IPS-11a (cell line): ENCODE results near the gene TMEM198.

ENCODE experiments used
- H3K4me3 ChIP-seq: one replicate; pipeline ENCODE4 v1.5.1; 2013; ENCODE audit warnings: low read depth, low read length, control low read depth

Gene TMEM198

GRCh38 chr2:219575566-219576504, 32.0 kb downstream of the TMEM198 start:
- no peak overlapping the region for H3K4me3 ChIP-seq

DNA sequence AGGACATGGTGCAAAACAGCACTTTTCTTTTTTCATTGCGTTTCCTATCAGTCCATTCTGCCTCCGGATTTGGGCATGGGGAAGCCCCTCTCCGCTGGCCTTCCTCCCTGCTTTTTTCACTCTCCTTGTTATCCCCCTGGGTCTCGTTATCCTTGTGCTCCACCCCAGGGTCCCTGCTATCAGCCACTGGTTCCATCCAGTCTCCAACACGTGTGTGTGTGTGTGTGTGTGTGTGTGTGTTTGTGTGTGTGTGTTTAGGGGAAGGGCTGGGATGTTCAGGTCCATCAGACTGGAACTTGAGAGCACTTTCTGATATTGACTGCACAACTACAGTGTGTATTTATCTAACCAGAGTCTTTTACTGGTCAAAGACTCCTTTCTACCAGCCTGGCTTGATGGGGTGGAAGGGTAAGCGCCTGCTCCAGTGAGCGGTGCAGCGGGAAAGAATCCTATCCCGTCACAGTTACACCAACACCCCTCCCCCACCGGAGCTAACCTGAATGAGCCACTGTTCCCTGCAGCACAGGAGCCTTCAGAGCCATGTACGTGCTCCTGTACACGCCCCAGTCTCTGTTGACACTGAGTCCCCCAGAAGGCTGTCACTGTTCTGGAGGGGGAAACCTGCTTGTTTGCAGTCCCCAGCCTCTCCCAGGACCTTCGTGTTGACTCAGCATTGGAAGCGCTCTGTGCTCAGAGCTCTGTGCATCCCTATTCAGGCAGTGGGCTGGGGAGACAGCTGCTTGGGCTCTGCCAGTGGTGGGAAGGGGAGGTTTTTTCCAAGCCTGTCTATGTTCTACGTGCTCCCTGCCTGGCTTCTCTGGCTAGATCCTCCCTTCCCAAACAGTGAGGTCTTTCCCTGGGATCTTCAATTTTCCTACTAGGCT, 32.9 kb downstream of the TMEM198 start:
- H3K4me3 ChIP-seq: no peak overlapping the region

DNA sequence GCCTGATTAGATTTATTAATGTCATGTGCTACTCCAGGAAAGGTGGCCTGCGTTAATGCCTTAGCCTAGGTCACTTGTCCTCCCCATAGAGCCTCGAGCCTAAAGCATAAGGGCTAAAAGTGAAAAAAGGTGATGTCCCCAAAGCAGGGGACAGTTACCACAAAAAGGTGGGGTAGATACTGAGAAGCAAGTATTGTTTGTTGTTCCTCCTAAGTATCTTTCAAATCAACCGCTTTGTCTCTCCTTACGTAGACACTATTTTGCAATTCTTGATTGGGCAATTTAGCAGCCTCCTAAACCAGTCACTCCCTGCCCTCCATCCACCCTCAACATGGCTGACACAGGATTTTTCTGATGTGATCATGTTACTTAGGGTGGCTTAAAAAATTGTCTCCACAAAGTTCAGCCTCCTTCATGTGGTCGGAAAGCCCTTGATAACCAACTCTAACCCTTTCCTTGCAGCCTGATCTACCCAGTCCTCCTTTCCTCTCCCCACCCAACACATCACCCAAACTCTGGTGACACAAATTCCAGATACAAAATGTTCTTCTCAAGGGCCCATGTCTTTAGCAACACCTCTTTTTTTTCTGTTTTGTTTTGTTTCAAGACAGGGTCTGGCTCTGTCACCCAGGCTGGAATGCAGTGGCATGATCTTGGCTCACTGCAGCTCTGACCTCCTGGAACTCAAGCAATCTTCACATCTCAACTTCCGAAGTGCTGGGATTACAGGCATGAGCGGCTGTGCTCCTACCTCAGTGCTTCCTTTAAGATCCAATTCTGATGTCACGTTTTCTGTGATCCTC, 35.2 kb downstream of the TMEM198 start:
- H3K4me3 ChIP-seq: no peak overlapping the region

DNA sequence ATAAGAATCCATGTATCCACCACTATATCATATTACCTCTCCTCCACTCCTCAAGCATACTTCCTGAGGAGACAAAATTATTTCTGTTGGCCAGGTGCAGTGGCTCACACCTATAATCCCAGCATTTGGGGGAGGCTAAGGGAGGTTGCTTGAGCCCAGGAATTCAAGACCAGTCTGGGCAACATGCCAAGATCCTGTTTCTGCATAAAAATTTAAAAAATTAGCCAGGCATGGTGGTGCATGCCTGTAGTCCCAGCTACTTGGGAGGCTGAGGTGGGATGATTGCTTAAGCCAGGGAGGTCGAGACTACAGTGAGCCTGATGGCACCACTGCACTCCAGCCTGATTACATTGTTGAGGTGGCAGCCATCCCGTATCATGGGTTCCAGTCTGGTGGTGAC, 37.5 kb downstream of the TMEM198 start:
- H3K4me3 ChIP-seq: no peak overlapping the region

DNA sequence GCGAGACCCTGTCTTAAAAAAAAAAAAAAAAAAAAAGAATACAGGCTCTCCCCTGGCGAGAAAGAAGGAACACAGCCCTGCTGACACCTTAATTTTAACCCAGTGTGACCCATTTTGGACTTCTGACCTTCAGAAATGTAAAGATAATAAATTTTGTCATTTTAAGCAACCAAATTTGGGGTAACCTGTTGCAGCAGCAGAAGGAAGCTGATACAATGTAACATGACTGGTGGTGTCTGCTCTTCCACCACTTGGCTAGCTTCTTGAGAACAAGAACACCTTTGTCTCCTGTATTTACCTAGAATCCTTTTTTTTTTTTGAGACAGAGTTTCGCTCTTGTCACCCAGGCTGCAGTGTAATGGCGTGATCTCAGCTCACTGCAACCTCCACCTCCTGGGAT, 47.3 kb downstream of the TMEM198 start:
- H3K4me3 ChIP-seq: no peak overlapping the region

DNA sequence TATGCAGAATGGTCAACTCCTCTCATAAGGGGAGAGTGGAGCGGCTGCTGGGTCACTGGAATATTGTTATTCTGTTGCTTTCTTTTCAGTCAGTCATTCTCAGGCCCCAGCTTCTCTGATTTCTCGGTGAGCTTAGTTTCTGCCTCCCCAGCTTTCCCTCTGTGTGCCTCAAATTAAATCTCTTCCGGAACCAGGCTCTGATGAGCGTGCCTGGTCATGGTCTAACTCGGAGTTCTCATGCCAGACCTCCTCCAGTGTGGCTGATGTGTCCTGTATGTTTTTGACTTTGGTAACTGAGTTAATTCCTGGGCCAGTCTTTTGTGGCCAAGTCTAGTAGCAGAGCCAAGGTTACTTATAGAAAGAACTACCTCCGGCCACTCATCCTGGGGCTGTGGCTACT, 48.9 kb downstream of the TMEM198 start:
- no peak overlapping the region for H3K4me3 ChIP-seq

DNA sequence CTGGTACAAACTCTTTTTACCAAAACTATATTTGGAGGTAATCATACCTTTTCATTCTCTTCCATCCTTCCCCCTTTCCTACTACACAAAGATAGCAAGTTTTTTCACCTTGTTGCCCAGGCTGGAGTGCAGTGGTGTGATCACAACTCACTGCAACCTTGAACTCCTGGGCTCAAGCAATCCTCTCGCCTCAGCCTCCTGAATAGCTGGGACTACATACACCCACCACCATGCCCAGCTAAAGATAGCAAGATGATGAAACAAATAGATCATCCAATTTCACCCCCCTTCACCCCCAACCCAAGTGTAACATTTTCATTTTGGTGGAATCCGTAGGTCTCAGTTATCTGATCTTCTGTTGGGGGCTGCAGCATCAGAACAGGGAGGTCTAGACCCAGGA, 49.3 kb downstream of the TMEM198 start:
- no peak overlapping the region for H3K4me3 ChIP-seq

GRCh38 chr2:219595256-219595655, 51.4 kb downstream of the TMEM198 start:
- no peak overlapping the region for H3K4me3 ChIP-seq

- H3K4me3 ChIP-seq: peak overlapping the region; percentile 86
These were observed 53.2 kb downstream of the TMEM198 start for GRCh38 chr2:219596954-219597551.

DNA sequence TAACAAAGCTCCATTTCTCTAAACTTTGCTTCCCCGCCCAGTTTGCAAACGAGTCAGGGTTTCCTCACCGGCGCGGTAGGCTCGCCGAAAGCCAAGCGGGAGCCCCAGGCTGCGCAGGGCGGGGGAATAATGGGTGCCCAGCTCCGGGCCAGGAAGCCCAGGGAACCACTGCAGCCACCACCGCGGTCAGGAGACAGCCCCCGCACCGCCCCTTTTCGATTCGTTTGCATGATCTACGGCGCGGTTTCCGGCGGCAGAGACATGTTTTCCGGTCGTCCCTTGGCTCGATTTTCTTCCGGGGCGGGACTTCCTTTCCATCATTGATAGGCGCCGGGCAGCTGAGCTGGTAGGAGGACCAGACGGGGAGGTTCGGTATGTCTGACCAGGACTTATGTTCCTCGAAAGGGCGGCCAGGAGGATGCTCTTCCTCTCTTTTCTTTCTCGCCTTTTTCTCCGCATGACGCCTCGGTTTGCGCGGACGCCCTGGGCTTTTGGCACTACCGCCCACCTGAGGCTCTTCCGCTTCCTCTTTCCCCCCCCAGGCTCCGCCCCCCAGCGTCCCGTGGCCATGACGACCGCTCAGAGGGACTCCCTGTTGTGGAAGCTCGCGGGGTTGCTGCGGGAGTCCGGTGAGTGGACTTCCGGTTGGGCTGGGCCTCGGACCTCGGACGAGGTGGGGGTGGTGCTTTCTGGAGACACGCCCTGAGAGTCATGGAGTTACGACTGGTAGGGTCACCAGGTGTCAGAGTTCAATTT, 53.9 kb downstream of the TMEM198 start, which contains the start of gene STK11IP:
Gene STK11IP (plus strand): TSS at position 306 of the 756 bp plus-strand sequence. CDS start 263 bp downstream, at position 569.
- H3K4me3 ChIP-seq: peak within 1 kb of the TSS; percentile 86

GRCh38 chr2:219598308-219599078, 54.7 kb downstream of the TMEM198 start:
- peak overlapping the region; percentile 86 for H3K4me3 ChIP-seq
